ENCODE data around the gene DRG2.

DRG2 gene

DNA sequence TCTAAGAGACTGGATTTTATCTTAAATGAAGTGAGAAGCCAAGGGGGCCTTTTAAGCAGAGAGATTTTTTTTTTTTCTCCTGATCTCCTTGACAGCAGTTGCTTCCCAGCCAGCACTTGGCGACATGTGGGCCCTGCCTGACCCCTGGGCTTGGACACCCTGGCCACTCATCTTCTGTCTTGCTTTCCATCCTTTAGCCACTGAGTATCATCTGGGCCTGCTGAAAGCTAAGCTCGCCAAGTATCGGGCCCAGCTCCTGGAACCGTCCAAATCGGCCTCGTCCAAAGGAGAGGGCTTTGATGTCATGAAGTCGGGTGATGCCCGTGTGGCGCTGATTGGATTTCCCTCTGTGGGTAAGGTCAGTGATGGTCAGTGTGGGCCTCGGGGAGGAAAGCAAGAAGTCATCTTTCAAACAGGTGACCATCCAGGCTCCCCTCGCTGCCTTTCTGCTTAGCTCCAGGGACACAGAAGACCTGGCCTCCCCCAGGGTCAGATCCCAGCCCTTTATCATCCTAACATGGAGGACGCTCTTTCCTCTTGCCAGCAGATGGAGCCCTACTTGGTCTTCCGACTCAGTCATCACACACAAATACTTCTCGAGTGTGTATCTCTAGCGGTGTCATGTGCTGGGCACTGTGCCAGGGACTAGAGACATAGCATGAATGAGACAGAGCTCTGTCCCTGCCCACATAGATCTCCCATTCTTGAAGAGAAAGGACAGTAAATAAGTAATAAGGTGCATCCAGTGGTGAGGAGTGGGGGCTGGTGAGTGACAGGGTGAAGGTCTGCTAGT is 6.1 kb downstream of the DRG2 start:
- peak; percentile 65 for DNase-seq (ENCODE audit: extremely low spot score)
- POLR2A ChIA-PET = interaction anchor here (1.4 kb wide), 1 partner anchor 59 kb away, joined by 5 read pairs; no protein-coding TSS in a partner anchor
- CTCF ChIA-PET = interaction anchor here (0.9 kb wide), 1 partner anchor 47 kb away, joined by 4 read pairs; no protein-coding TSS in a partner anchor
- TF ChIP-seq, protein P1, sequence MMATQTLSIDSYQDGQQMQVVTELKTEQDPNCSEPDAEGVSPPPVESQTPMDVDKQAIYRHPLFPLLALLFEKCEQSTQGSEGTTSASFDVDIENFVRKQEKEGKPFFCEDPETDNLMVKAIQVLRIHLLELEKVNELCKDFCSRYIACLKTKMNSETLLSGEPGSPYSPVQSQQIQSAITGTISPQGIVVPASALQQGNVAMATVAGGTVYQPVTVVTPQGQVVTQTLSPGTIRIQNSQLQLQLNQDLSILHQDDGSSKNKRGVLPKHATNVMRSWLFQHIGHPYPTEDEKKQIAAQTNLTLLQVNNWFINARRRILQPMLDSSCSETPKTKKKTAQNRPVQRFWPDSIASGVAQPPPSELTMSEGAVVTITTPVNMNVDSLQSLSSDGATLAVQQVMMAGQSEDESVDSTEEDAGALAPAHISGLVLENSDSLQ (IDR thresholded peaks at IDR 0.05) = peak; percentile 39
- no peak for TF ChIP-seq ZNF384 (IDR thresholded peaks at IDR 0.05)

DNA sequence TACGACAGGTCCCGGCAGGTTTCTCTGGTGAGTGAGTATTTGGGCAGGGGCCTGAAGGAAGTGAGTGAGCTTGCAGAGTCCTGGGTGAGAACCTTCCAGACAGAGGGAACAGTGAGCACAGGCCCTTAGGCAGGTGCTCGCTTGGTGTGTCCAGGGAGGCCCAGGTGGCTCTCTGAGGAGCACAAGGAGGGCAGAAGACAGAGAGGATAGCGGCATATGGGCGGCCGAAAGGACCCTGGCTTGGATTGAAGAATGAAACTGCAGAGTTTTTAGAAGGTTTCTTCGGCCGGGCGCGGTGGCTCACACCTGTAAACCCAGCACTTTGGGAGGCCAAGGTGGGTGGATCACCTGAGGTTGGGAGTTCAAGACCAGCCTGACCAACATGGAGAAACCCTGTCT is 6.7 kb downstream of the DRG2 start:
- ChIA-PET CTCF (interaction anchor here (0.9 kb wide), 1 partner anchor 47 kb away, joined by 4 read pairs; no protein-coding TSS in a partner anchor), POLR2A (no interaction called here)
- TF ChIP-seq ARNT (IDR thresholded peaks at IDR 0.05) (no peak), FOXA1 (IDR thresholded peaks at IDR 0.05) (no peak), NFRKB (IDR thresholded peaks at IDR 0.05) (no peak), SUZ12 (IDR thresholded peaks at IDR 0.05) (no peak), LEF1 (IDR thresholded peaks at IDR 0.05; ENCODE audit: borderline replicate concordance) (no peak), CTBP1 (IDR thresholded peaks at IDR 0.05; ENCODE audit: borderline replicate concordance) (no peak), ZNF384 (IDR thresholded peaks at IDR 0.05) (no peak), HDGF (IDR thresholded peaks at IDR 0.05; ENCODE audit: borderline replicate concordance) (no peak), TARDBP (IDR thresholded peaks at IDR 0.05) (no peak), SP1 (IDR thresholded peaks at IDR 0.05) (no peak), L3MBTL2 (conservative IDR thresholded peaks at IDR 0.05) (no peak), FOXM1 (IDR thresholded peaks at IDR 0.05; ENCODE audit: borderline replicate concordance) (no peak), FOXK2 (IDR thresholded peaks at IDR 0.05) (no peak), ELF4 (IDR thresholded peaks at IDR 0.05) (no peak), BHLHE40 (IDR thresholded peaks at IDR 0.05; ENCODE audit: borderline replicate concordance) (no peak)
- TF ChIP-seq, protein P1 (IDR thresholded peaks at IDR 0.05) = no peak; the same call in 1 of the 2 replicates
- DNase-seq (ENCODE audit: extremely low spot score) = no peak

DNA sequence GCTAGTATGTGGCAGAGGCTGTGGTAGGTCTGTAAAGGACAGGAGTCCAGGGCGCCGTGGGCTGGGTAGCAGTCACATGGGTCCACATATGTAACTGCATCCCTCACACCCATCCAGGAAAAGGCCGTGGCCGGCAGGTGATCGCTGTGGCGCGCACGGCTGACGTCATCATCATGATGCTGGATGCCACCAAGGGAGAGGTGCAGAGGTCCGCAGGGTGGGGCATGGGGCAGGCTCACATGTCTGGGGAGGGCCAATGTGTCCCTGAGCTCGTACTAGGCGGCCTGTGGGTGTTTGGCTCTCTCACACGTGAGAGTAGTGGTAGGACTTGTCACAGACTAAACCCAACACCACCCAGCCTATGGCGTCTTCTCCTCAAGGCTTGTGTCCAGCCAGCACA is 11.8 kb downstream of the DRG2 start:
- POLR2A ChIA-PET = interaction anchor here (1.2 to 1.6 kb wide), 2 partner anchors 10 to 11 kb away, joined by 4 to 5 read pairs; no protein-coding TSS in a partner anchor
- CTCF ChIA-PET = no interaction called here
- no peak for DNase-seq (ENCODE audit: extremely low spot score)
- TF ChIP-seq ARNT (IDR thresholded peaks at IDR 0.05) (no peak), LEF1 (IDR thresholded peaks at IDR 0.05; ENCODE audit: borderline replicate concordance) (no peak), FOXA1 (IDR thresholded peaks at IDR 0.05) (no peak), TARDBP (IDR thresholded peaks at IDR 0.05) (no peak), NFRKB (IDR thresholded peaks at IDR 0.05) (no peak), SUZ12 (IDR thresholded peaks at IDR 0.05) (no peak), CTBP1 (IDR thresholded peaks at IDR 0.05; ENCODE audit: borderline replicate concordance) (no peak), SP1 (IDR thresholded peaks at IDR 0.05) (no peak), FOXM1 (IDR thresholded peaks at IDR 0.05; ENCODE audit: borderline replicate concordance) (no peak), ELF4 (IDR thresholded peaks at IDR 0.05) (no peak), FOXK2 (IDR thresholded peaks at IDR 0.05) (no peak), ZNF384 (IDR thresholded peaks at IDR 0.05) (no peak), HDGF (IDR thresholded peaks at IDR 0.05; ENCODE audit: borderline replicate concordance) (no peak), BHLHE40 (IDR thresholded peaks at IDR 0.05; ENCODE audit: borderline replicate concordance) (no peak), L3MBTL2 (conservative IDR thresholded peaks at IDR 0.05) (no peak)
- TF ChIP-seq, protein P1 (IDR thresholded peaks at IDR 0.05) = no peak

DNA sequence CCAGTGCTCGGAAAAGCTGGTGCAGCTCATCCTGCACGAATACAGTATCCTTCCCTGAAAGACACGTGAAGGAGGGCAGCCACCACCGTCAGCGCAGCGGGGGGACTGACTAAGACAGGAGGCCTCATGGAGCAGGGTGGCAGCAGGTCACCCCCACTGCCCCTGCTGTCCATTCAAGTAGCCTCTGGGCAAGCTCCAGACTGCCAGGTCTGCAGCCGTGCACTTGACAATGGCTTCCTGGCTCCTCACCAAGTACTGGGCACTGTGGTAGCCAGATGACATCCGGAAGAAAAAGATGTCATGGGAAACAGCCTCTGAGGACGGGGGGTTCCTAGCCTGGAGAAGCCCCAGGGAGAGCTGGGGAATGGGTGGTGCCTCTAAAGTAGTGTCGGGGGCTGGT is 12.9 kb downstream of the DRG2 start:
- ChIA-PET POLR2A (interaction anchor here (0.7 to 1.6 kb wide), 3 partner anchors 11 to 799 kb away, joined by 3 to 5 read pairs (median 4); no protein-coding TSS in a partner anchor), CTCF (no interaction called here)
- DNase-seq (ENCODE audit: extremely low spot score) = no peak

More for the DNA sequence above, 12.9 kb downstream of the DRG2 start:
- TF ChIP-seq L3MBTL2 (conservative IDR thresholded peaks at IDR 0.05) (no peak), ELF4 (IDR thresholded peaks at IDR 0.05) (no peak), HDGF (IDR thresholded peaks at IDR 0.05; ENCODE audit: borderline replicate concordance) (no peak), FOXA1 (IDR thresholded peaks at IDR 0.05) (no peak), BHLHE40 (IDR thresholded peaks at IDR 0.05; ENCODE audit: borderline replicate concordance) (no peak), SUZ12 (IDR thresholded peaks at IDR 0.05) (no peak), NFRKB (IDR thresholded peaks at IDR 0.05) (no peak), CTBP1 (IDR thresholded peaks at IDR 0.05; ENCODE audit: borderline replicate concordance) (no peak), ZNF384 (IDR thresholded peaks at IDR 0.05) (no peak), TARDBP (IDR thresholded peaks at IDR 0.05) (no peak), FOXK2 (IDR thresholded peaks at IDR 0.05) (no peak), ARNT (IDR thresholded peaks at IDR 0.05) (no peak), FOXM1 (IDR thresholded peaks at IDR 0.05; ENCODE audit: borderline replicate concordance) (no peak), LEF1 (IDR thresholded peaks at IDR 0.05; ENCODE audit: borderline replicate concordance) (no peak), SP1 (IDR thresholded peaks at IDR 0.05) (no peak)
- TF ChIP-seq, protein P1 (IDR thresholded peaks at IDR 0.05) = no peak

Data from HEK293T (cell line).